IMR-90 (cell line): ENCODE measurements around the gene GRIK1.

Experiments
- BHLHE40 ChIP-seq: fragments of 150-350 bp; IDR thresholded peaks from 2 replicates; pipeline ENCODE4 v1.6.1; 2016; ENCODE audit warnings: mild to moderate bottlenecking, low read depth, low read length
- CEBPB ChIP-seq: IDR thresholded peaks from 2 replicates; pipeline ENCODE4 v1.6.1; 2012; ENCODE audit warnings: low read depth, low read length, improper control_type of control experiment
- CHD1 ChIP-seq: IDR thresholded peaks from 2 replicates; pipeline ENCODE4 v1.6.1; 2012; ENCODE audit warnings: low read depth, low read length, improper control_type of control experiment
- CTCF ChIP-seq: conservative IDR thresholded peaks from 2 replicates; pipeline ENCODE4 v1.5.1; 2012; ENCODE audit warnings: mild to moderate bottlenecking, low read depth, low read length, improper control_type of control experiment
- FOS ChIP-seq: fragments of 150-350 bp; IDR thresholded peaks from 2 replicates; pipeline ENCODE4 v1.6.1; 2016; ENCODE audit warnings: low read depth, low read length
- MAFK ChIP-seq: IDR thresholded peaks from 2 replicates; pipeline ENCODE4 v1.6.1; 2012; ENCODE audit warnings: low read depth, low read length, improper control_type of control experiment
- MAZ ChIP-seq: IDR thresholded peaks from 2 replicates; pipeline ENCODE4 v1.6.1; 2012; ENCODE audit warnings: low read depth, mild to moderate bottlenecking, low read length, improper control_type of control experiment, moderate library complexity, borderline replicate concordance
- MXI1 ChIP-seq: IDR thresholded peaks from 2 replicates; pipeline ENCODE4 v1.6.1; 2012; ENCODE audit warnings: low read depth, mild to moderate bottlenecking, low read length, moderate library complexity, borderline replicate concordance
- POLR2A ChIP-seq: IDR thresholded peaks from 2 replicates; pipeline ENCODE4 v1.6.1; 2012; ENCODE audit warnings: mild to moderate bottlenecking, low read depth, low read length
- RAD21 ChIP-seq: IDR thresholded peaks from 2 replicates; pipeline ENCODE4 v1.6.1; 2012; ENCODE audit warnings: low read length, improper control_type of control experiment
- RFX5 ChIP-seq: IDR thresholded peaks from 2 replicates; pipeline ENCODE4 v1.8.0; 2012; ENCODE audit warnings: low read depth, mild to moderate bottlenecking, low read length, moderate library complexity
- SMC3 ChIP-seq: fragments of 150-350 bp; IDR thresholded peaks from 2 replicates; pipeline ENCODE4 v1.6.1; 2016; ENCODE audit warnings: low read depth, mild to moderate bottlenecking, antibody characterized with exemption, low read length, moderate library complexity
- USF2 ChIP-seq: fragments of 150-350 bp; IDR thresholded peaks from 2 replicates; pipeline ENCODE4 v1.6.1; 2017; ENCODE audit warnings: mild to moderate bottlenecking, antibody characterized with exemption, low read length, low read depth

- TF ChIP-seq CTCF: no peak
- no peak for TF ChIP-seq POLR2A
- TF ChIP-seq CHD1: no peak
- no peak for TF ChIP-seq FOS
- no peak for TF ChIP-seq MAZ
- no peak for TF ChIP-seq SMC3
- TF ChIP-seq MXI1: no peak
- no peak for TF ChIP-seq RAD21
- TF ChIP-seq USF2: no peak
- TF ChIP-seq BHLHE40: no peak
- no peak for TF ChIP-seq MAFK
- no peak for TF ChIP-seq RFX5
- no peak for TF ChIP-seq CEBPB
Observed at GRCh38 chr21:29793712-29794111, 146.1 kb downstream of the GRIK1 start.
